Mesenteric fat pad (tissue), 1 donor: ENCODE data around the gene PACRG. TPM values are rescaled to one million over a fixed set of nuclear protein-coding genes. Genes with fewer than 3 reads are reported as not detected.

Experiments
- DNase-seq: peaks from one replicate; pipeline ENCODE4 v3.0.0-alpha.2; 2020; ENCODE audit warnings: low spot score
- total RNA-seq: library from RNA; stranded (reverse); fragmentation: NEBNext Ultra II Directional; extraction: Animal tissue kit (Norgen Biotek cat#: 25700); gene quantifications from one replicate; pipeline ENCODE4 v1.2.1, GENCODE V29; 2021
- donor health status: DM: yes; HTN: yes; CAD: no.

The PACRG gene
- total RNA-seq, 1 donor from 2014 or later = not detected

DNA sequence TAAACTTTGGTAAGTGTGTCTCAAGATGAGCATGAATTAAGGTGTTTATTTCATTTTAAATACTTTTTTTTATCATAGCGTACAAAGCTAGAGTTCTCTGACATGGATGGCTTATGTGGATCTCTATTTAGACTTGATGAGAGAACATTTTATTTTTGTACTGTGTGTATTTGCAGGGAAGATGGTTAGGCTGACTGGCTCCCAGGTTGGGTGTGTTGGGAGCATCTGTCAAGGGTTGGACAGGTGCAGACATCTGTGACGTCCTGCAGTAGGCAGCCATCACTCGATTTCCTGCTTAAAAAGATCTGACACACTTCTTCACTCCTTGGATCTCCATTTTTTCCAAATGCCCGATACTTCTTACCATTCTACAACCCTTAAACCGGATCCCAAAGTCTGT lies 464.8 kb downstream of the PACRG start:
- DNase-seq = no peak

DNA sequence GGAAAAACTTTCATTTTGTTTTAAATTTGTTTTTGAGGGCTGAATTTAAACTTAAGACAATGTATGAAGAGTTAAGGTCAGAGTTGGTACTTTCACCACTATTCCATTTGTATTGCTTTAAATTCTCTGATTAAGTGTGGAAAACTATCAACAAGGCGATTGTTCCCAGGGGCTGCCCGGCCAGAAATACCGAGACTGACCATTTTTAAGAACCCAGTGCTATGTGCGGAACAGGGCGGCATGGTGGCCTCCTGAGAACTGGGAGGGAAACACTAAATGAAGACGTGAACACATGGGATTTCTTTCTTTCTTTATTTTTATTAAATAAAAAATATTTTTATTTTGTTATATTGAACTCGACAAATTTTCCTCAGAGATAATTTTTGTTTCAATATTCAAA lies 465.6 kb downstream of the PACRG start:
- DNase-seq = no peak

DNA sequence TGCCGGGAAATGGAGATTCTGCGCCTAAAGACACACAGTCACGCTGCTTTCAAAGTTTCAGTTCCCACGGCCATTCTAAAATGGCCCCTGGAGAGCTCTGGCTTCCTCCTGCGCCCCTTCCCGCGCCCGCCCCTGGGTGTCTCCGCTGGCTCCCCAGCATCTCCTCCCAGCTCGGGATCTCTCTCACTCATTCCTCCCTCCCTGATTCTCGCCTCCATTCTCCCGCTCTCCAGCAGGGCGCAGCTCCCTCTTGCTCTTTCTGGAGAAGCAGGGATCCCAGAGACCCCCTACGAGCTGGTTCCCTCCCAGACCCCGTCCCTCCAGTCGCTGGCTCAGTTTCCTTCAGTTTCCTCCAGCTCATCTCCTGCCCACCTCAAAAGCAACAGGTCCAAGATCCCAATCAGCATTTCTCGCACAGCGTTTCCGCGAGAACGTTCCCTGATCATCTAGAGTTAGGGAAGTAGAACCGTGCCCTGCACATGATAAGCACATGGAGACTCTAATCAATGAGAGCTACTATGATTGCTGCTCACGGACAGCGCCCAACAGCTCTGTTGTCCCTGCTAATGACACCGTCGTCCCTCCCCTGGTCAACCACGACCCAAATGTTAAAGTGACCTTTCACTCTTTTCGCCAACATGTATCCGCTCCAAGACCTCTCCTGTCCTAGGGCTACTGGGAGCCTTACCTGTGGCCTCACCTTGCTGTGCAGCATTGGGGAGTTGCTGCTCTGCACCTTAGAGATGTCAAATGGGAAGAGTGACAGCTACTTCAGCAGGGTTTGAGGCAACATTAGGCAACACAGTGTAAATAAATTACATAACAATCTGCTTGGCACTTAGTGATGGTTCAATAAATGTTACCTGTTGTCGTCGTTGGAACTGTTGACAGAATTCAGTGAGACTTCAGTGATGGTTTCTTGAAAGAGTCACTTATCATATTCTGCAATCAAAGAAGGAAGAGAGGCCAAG lies 468.2 kb downstream of the PACRG start:
- DNase-seq = no peak

DNA sequence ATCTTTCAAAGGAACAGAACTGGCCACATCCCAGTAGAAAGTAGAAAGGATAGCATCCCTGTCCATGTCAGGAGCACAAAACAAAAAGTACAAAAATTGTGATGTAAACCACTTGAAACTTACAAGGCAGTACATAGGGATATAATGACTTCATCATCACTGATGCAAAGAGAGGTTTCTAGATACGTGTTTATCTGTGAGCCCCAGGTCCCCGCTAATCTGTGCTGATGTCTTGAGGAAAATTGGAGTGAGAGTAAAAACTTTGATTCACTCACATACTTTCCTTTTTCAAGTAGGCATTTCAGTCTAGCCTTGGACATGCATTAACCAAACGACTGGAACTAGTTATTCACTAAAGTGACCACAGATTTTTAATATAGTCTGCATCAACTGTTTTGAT lies 470.1 kb downstream of the PACRG start:
- DNase-seq = no peak

DNA sequence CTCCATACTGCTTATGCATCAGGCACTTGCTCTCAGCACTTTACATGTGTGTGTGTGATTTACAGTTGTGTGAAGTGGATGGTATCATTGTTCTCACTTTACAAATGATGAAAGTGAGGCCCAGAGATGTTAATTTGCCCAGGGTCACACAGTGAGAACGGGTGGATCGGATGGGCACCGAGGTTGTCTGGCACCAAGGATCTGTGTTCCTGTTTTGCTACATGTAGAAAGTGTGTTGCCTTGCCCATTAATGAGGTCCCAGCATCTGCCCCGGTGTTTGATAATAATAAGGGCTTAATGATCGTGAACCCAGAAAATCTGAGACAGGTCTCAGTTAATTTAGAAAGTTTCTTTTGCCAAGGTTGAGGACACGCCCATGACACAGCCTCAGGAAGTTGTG lies 470.6 kb downstream of the PACRG start:
- DNase-seq = no peak

DNA sequence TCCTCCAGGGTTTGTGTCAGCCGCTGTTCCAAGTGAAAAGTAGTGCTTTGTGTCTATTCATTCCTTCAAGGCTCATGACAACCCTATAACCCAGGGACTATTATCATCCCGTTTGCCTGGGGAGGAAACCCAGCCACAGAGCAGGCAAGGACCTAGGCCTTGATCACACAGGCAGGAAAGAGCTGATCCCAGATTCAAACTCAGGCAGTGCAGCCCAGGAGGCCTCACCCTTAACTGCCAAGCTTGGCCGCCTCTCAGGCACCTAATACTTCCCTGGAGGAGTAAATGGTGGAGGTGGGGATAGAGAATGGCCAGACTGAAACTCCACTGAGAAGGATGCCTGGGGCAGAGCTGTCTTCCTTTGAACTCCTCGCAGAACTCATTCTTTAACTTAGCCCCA lies 471.6 kb downstream of the PACRG start:
- no peak for DNase-seq

DNA sequence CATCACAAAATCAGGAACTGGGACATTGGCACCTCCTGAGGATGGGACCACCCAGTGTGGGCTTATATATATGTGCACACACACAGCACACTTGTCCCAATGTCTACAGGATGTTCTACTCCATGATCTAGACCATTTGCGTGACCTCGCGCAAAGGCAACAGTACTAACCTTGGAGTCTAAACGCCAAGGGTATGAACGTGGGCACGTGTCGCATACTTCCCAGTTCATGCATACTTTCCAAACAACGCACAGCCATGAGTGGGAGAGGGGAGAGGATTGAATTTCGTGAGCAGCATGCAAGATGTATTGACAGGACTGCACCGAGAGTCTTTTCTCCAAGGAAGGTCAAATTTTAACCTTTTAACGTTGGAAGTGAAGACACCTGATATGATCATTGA lies 472.5 kb downstream of the PACRG start:
- no peak for DNase-seq

DNA sequence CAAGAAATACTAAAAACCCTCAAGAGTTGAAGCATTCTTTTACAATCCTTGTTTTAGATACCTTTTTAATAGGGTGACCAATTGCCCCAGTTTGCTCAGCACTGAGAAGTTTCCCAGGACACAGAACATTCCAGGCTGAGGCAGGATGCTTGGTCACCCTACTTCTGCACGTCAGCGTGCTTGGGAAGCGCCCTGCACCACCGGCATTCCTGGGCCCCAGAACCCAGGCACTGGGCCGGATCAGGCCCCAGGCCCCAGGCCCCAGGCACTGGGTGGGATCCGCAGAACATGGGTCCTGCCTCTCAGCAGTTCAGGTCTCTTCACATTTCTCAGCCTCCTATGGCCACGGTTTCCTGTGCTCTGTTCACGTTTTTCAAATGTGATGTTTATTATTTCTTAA lies 472.9 kb downstream of the PACRG start:
- no peak for DNase-seq

DNA sequence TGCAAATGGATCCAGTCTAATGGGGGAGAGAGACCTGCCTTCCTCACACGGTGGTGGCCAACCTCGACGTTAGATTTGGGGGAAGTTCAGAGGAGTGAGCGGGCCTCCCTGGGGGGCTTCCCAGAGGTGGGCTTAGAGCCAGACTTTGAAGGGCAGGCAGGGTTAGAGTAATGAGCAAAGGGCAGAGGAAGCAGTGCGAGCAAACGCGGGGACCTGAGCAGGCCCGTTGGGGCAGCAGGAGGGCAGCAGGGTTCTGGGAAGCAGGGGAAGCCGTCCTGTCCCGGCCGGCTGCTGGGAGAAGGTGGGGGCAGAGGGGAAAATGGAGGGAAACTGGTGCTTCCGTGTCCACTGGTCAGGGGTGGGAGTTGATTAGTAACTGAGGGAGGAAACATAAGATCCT lies 474.1 kb downstream of the PACRG start:
- no peak for DNase-seq

DNA sequence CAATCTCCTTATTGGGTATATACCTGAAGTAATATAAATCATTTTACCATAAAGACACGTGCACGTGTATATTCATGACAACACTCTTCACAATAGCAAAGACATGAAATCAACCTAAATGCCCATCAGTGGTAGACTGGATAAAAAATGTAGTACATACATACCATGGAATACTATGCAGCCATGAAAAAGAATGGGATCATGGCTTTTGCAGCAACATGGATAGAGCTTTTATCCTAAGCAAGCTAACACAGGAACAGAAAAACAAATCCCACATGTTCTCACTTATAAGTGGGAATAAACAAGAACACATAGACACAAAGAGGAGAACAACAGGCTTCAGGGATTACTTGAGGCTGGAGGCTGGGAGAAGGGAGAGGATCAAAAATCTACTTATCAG lies 478.4 kb downstream of the PACRG start:
- no peak for DNase-seq

DNA sequence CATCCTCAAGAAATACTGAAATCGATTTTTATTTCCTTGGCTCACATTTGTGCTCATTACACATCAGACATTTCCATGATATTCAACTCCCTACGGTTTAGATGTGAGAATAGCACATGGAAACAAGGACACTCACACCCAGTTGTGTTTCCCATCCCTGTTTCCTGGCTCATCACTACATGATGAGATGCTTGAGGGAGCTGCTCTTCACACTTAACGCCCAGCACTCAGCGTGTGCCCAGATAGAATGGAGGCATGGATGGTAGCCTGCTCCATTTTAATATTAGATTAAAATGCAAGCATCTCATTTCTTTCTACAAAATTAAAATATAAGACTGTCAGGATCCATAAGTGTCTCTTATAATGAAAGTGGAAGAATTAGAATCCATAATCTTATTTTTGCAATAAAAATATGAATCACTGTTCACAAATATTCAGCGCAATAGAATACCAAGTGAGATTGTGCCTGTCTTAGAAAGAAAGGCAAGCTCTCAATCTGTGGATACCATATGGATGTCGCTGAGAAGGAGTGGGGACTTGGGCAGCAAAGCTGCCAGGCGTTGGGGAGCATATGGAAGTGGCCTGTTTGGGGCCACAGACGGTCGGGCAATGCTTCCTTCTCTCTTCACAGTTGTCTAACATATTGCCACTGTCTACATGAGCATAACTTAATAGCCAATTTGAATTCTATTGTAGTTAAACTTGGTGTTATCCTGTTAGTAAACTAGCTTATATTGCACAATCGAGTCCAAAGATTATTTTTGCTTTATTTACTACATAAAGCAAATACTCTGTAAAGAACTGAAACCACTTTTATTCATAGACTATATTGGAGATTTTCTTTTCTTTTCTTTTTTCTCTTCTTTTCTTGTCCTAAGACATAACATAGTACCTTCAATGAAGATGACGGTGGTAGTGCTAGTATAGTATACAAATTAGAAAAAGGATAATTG lies 479.9 kb downstream of the PACRG start:
- no peak for DNase-seq

DNA sequence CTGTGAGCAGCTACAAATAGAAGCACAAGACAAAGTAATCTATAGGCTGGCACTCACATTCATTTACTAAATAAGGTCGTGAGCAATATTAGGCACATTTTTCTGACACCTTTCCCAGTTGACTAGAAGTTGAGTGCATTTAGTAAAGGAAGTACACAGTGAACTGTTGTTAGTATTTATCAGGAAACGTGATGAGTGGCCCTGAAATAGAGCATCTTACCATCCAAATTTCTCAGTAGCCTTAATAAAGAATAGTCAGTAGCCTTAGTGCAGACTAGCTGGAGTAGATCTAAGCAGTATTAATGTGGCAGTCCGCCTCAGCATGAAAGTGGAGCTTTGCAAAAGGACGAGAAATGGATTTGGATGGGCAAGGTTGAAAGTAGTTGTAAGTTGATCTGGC lies 481.2 kb downstream of the PACRG start:
- no peak for DNase-seq

DNA sequence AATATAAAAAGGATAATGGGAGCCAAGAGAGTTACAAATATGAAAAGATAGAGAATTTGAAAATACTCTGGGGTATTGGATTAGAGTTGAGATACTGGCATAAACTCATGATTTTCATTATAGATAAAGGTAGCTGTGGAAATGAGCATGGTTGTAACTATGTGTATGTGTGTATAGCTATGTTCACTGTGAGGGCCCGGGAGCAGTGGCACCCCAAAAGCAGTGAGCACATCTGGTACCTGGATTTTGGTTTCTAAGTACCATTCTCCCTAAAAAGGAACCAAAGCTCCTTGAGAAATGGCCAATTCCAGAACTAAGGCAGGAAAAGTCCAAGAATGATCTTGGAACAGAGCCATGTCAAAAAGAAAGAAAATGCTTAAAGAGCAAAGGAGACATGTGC lies 484.3 kb downstream of the PACRG start:
- no peak for DNase-seq

DNA sequence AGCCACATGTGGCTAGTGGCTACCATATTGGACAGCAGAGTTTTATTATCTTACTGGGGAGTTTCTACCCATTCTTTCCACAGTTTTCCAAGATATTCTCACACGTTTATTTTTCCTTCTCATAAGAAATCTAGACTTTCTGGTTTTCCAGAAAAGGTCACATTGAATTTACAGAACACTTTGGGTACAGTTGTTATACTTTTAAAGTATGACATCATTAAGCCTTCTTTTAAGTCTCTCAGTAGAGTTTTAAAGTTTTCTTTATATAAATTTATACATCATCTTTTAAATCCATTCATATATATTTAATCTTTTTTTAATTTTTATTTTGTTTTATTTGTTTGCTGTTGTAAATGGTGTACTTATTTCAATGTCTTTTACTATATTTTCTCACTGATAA lies 486.5 kb downstream of the PACRG start:
- DNase-seq = no peak

DNA sequence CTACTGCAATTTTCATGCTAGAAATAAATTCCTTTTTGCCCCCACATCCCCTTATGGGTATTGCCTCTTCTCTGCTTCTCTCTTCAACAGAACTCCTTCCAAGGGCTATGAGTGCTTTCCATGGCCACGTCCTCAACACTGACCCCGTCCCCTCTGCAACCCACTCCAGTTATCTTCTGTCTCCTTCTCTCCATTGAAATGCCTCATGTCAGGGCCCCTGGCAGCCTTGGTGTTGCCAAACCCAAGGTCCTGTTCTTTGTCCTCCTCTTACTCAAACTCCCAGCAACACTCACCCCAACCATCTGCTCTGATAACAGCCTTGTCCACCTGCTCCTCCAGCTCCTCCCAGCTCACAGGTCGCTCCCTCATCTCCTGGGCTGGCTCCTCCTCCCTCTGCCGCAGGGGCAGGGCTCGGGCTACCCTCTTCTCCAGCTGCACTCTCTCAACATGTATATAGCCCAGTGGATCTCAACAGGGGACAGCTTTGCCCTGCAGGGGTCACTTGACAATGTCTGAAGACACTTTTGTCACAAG lies 490.7 kb downstream of the PACRG start:
- DNase-seq = no peak

DNA sequence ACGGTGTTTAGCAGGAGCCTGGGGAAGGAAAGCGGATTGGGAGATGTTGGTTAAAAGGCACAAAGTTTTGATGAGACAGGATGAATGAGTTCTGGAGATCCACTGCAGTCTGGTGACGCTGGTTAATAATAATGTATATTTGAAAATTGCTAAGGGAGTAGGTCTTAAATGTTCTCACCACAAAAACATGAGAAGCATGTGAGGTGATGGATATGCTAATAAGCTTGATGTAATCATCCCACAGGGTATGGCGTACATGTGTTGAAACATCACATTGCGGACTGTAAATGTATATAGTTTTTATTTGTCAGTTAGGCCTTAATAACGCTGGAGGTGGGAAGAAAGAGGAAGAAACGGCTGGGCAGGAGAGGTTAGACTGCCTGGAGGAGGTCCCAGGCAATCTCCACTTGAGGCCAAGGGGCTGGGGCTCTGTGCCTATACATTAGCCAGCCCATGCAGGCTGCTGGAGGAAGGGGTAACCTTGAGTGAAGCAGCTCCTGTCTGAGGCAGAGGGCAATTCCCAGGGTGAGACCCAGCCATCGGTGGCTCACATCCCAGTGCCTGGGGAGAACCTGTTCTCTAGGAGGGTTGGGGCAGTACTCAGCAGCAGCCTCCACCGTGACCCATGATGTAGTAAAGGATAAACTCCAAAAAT lies 498.5 kb downstream of the PACRG start:
- DNase-seq = no peak

DNA sequence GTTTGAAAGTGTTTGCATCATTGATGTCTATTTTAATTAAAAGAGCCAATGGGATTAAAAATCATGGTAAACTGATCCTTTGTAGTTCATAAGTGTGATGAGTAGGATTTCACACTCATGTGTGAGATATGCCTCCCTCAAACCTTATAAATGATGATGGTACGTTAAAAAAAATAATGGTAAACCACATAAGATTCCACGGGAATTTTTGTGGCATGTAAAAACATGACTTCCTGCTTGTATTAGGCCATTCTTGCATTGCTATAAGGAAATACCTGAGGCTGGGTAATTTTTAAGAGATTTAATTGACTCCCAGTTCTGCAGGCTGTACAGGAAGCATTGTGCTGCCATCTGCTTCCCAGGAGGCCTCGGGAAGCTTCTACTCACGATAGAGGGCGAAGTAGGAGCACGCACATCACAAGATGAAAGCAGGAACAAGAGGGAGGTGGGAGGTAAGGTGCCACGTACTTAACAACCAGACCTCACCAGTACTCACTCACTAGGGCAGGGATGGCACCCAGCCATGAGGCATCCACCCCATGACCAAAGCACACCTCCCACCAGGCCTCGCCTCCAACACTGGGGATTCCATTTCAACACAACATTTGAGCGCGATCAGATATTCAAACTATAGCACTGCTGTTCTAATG lies 499.2 kb downstream of the PACRG start:
- DNase-seq = no peak

DNA sequence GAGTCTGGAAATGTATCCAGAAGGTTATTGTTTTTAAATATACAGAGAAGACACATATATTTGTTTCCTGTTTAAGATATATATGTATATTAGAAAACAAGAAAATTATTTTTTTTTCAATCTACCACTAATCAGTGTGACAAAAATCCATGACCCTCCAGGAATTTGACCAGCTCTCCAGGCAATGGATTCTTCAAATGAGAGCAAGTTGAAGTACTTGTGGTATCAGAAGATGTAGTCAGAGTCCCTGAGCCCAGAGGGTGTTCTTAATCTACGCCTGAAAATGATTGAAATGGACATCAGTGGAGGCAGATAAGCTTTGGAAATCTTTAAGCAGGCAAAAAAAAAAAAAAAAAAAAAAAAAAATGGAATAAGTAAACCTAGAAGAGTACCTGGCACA lies 500.3 kb downstream of the PACRG start:
- DNase-seq = no peak

DNA sequence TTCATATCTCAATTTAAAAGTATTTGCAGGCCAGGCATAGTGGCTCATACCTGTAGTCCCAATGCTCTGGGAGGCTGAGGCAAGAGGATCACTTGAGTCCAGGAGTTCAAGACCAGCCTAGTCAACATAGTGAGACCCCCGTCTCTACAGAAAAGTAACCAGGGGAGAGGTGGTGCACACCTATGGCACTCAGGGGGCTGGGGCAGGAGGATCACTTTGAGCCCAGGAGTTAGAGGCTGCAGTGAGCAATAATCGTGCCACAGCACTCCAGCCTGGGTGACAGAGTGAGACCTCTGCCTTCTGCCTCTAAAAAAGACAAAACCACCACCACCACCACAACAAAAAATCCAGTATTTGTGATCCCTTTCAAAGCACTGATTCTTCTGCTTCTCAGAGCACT lies 501.3 kb downstream of the PACRG start:
- no peak for DNase-seq

DNA sequence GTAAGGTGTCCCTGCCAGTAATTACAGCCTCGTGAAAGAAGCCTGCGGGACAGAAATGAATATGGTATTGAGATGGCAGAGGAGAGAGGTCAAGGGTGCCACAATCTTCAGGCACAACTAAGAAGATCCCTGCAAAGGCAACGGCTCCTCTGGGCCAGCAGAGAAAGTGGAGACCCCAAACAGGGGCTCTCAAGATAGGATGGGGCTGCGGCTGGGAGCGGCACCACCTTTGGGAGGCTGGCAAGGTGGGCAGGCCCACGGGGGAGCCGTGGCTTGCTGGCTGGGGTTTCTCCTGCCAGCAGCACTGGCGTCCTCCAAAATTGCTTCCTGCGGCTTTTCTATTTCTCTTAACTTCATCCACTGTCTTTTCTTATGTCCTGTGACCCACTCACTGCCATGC lies 503.1 kb downstream of the PACRG start:
- no peak for DNase-seq
